Body of pancreas (tissue), 4 donors: Measurements from ENCODE around the gene HTR2B. TPM values are rescaled to one million over a fixed set of nuclear protein-coding genes. Genes with fewer than 3 reads are reported as not detected.

Experiments
- ATAC-seq: fragments of 150-250 bp; one replicate; pipeline ENCODE4 v1.9.1; 2016
- DNase-seq, 4 donors: peaks; one replicate each; pipeline ENCODE4 v3.0.0-alpha.2; 2019
- H3K27ac ChIP-seq, 4 donors: fragments of 200-600 bp; sonication (generic); 1 replicate in 3 of 4; 2 replicates in 1 of 4; pipeline versions ENCODE4 v1.5.1 to v1.6.1; 2016 to 2019; ENCODE audit warnings: mild to moderate bottlenecking in 1 of 4, mixed read lengths in 1 of 4, moderate library complexity in 1 of 4
- H3K27me3 ChIP-seq, 2 donors: fragments of 200-600 bp; sonication (generic); one replicate each; pipeline ENCODE4 v1.6.0; 2016; ENCODE audit warnings: mild to moderate bottlenecking in 1 of 2
- H3K36me3 ChIP-seq, 2 donors: fragments of 200-600 bp; sonication (generic); replicated peaks in 1 of 2; 2 replicates each; pipeline ENCODE4 v1.5.1; 2016; ENCODE audit warnings: low read depth in 2 of 2; ENCODE audit not compliant: insufficient read depth in 1 of 2
- H3K4me1 ChIP-seq: fragments of 200-600 bp; sonication (generic); one replicate; pipeline ENCODE4 v1.6.0; 2016
- H3K4me3 ChIP-seq, 2 donors: fragments of 200-600 bp; sonication (generic); 1 replicate in 1 of 2; 2 replicates in 1 of 2; pipeline ENCODE4 v1.5.1; 2016 to 2019
- H3K9me3 ChIP-seq, 3 donors: fragments of 200-600 bp; sonication (generic); 1 replicate in 2 of 3; 2 replicates in 1 of 3; pipeline ENCODE4 v1.5.1; 2016
- CTCF ChIP-seq, 7 experiments: fragments of 450-650 bp in 4 of 7; fragments of 200-600 bp in 3 of 7; sonication (generic) in 3 of 7; IDR thresholded peaks; one replicate each; pipeline ENCODE4 v1.5.1; 2016 to 2019; ENCODE audit warnings: antibody characterized with exemption in 7 of 7
- POLR2A ChIP-seq, 3 donors: fragments of 450-650 bp; IDR thresholded peaks; one replicate each; pipeline ENCODE4 v1.6.1; 2016; ENCODE audit warnings: antibody characterized with exemption in 3 of 3, mild to moderate bottlenecking in 2 of 3
- WGBS, 2 donors: methylation state at CpG; one replicate each; pipeline ENCODE4 v1.1.5; 2017; 5-methylcytosine and 5-hydroxymethylcytosine counted together
- intact Hi-C: fragments of 100-400 bp; cut with DNase I; formaldehyde crosslinking; loops from one replicate; pipeline ENCODE4 v1.15.1; 2023
- total RNA-seq, 2 donors: library from RNA; depleted of rRNA; stranded (reverse); fragments of >200 nt; gene quantifications; one replicate each; pipeline ENCODE4 v1.1.0, GENCODE V29; 2016

HTR2B gene
- total RNA-seq, 2 donors from 2014 or later = not detected

DNA sequence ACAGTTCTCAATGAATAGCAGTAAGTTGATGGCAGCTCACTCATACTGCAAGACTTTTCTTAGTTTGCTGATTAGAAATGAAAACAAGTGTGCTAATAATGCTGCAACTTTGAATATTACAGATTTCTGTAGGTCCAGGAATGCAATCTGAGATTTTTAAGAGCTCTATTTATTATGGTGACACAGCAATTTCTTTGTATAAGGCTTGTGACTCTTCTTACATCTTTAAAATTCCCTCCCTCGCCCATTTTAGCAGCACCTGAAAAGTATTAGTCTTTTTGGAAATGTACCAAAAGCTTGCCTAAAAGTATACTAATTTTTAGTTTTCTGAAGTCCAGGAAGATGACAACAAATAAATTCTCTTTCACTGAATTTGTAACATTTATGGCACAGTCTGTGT lies 4.4 kb upstream of the HTR2B start:
- intact Hi-C loops = no loop called here
- Histone ChIP-seq H3K9me3 (no peaks in the 10 kb centered on the region), H3K4me3 (no peak overlapping the region), H3K27ac (no peak overlapping the region), H3K27me3 (no peaks in the 10 kb centered on the region), H3K36me3 (no peaks in the 10 kb centered on the region), H3K4me1 (peaks cover 3% of the 10 kb centered on the region)
- ATAC-seq (no peak), DNase-seq (no peak)
- 97% methylated on average over 1 of the region's 1 CpG for WGBS, 2 donors
- TF ChIP-seq POLR2A (IDR thresholded peaks at IDR 0.05) = no peak

GRCh38 chr2:231128541-231128940 lies 3.7 kb upstream of the HTR2B start:
- Histone ChIP-seq H3K4me3 (no peak overlapping the region), H3K9me3 (no peaks in the 10 kb centered on the region), H3K27ac (no peak overlapping the region), H3K36me3 (no peaks in the 10 kb centered on the region), H3K4me1 (peaks cover 10% of the 10 kb centered on the region), H3K27me3 (no peaks in the 10 kb centered on the region)
- DNase-seq (no peak), ATAC-seq (no peak)
- no peak for TF ChIP-seq POLR2A (IDR thresholded peaks at IDR 0.05)
- intact Hi-C loops = no loop called here

DNA sequence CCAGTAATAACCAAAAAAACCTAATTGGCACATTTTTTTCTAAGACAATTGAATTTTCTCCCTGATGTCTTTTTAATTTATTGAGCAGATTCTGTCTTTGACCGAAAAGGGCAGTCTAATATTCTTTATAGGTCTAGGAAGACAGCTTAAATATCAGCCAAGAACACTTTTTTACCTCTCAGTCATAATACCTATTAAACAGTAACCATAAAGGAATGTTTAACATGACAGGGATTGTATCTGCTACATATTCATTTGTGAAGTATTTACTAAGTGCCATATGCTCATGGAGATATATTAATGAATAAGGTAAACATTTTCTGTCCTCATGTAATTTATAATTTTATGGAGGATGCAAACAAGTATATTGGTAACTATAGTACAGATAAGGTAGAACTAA lies 3.1 kb upstream of the HTR2B start:
- 86 to 94% methylated on average over 1 of the region's 1 CpG for WGBS, 2 donors
- Histone ChIP-seq H3K4me1 (peaks cover 15% of the 10 kb centered on the region), H3K36me3 (no peaks in the 10 kb centered on the region), H3K9me3 (no peaks in the 10 kb centered on the region), H3K27me3 (no peaks in the 10 kb centered on the region), H3K4me3 (no peak overlapping the region), H3K27ac (no peak overlapping the region)
- intact Hi-C loops = no loop called here
- no peak for TF ChIP-seq POLR2A (IDR thresholded peaks at IDR 0.05)
- TF ChIP-seq CTCF (IDR thresholded peaks at IDR 0.05) = no peak
- ATAC-seq = no peak
- no peak for DNase-seq

DNA sequence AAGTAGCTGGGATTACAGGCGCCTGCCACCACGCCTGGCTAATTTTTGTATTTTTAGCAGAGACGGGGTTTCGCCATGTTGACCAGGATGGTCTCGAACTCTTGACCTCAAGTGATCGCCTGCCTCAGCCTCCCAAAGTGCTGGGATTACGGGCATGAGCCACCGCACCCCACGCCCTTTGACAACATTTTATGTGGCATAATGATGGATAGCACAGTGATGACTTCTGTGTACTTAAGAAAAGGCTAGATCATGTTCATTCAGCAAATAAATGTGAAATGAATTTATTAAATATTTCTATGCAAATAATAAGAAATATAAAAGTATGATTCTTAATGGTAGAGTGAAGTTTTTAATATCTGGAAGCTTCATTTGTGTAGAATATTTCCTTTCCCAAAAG lies 2.6 kb upstream of the HTR2B start:
- WGBS, 2 donors = 95 to 97% methylated on average over 9 of the region's 9 CpGs
- H3K4me1 ChIP-seq = peaks cover 15% of the 10 kb centered on the region
- intact Hi-C loops = no loop called here

DNA sequence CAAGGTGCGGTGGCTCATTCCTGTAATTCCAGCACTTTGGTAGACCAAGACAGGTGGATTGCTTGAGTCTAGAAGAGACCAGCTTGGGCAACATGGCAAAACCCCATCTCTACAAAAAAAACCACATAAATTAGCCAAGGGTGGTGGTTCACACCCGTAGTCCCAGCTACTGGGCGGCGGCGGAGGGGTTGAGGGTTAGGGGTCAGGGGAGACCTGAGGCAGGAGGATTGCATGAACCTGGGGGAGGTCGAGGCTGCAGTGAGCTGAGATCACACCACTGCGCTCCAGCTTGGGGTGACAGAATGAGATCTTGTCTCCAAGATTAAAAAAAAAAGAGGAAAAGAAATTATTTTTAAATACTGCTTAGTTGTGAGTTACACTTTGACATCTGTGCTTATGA lies 1.3 kb upstream of the HTR2B start:
- ATAC-seq (no peak), DNase-seq (no peak)
- 91 to 94% methylated on average over 7 of the region's 7 CpGs for WGBS, 2 donors
- no peak overlapping the region for H3K4me3 ChIP-seq
- no peaks in the 10 kb centered on the region for H3K36me3 ChIP-seq
- H3K27ac ChIP-seq = no peak overlapping the region
- H3K9me3 ChIP-seq = no peaks in the 10 kb centered on the region
- H3K27me3 ChIP-seq = no peaks in the 10 kb centered on the region
- peaks cover 15% of the 10 kb centered on the region for H3K4me1 ChIP-seq
- intact Hi-C loops = no loop called here
- no peak for TF ChIP-seq POLR2A (IDR thresholded peaks at IDR 0.05)
- TF ChIP-seq CTCF (IDR thresholded peaks at IDR 0.05) = no peak

More for the DNA sequence above, 2.6 kb upstream of the HTR2B start:
- no peak for TF ChIP-seq CTCF (IDR thresholded peaks at IDR 0.05)
- TF ChIP-seq POLR2A (IDR thresholded peaks at IDR 0.05) = no peak
- DNase-seq (no peak), ATAC-seq (no peak)
- H3K36me3 ChIP-seq = no peaks in the 10 kb centered on the region
- no peaks in the 10 kb centered on the region for H3K27me3 ChIP-seq
- no peak overlapping the region for H3K27ac ChIP-seq
- no peak overlapping the region for H3K4me3 ChIP-seq
- H3K9me3 ChIP-seq = no peaks in the 10 kb centered on the region

DNA sequence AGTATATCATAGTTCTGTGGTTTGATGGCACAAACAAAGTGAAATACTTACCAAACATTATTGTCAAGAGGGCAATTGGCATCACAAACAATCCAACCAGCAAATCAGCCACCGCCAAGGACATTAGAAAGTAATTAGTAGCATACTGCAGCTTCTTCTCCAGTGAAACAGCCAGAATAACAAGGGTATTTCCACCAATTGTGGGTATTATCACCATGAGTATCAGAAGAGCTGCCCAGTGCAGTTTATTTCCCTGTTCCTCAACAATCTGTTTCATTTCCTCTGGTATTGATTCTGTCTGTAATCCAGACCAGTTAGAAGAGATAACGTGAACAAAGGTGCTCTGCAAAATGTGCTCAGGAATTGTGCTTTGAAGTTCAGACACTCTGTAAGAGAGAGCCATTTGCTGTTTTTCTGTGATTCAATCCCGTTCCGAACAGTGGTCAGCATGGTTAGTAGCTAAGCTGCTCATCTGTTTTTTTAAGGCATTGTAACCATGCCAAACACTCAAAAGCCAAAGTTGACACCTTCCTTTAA lies 1.4 kb downstream of the HTR2B start:
- Histone ChIP-seq H3K4me1 (peaks cover 15% of the 10 kb centered on the region), H3K27me3 (no peaks in the 10 kb centered on the region), H3K9me3 (no peaks in the 10 kb centered on the region), H3K27ac (peak overlapping the region in 1 of 4 donors; percentile 22), H3K36me3 (no peaks in the 10 kb centered on the region), H3K4me3 (no peak overlapping the region)
- no peak for TF ChIP-seq POLR2A (IDR thresholded peaks at IDR 0.05)
- TF ChIP-seq CTCF (IDR thresholded peaks at IDR 0.05) = no peak
- ATAC-seq (peak; percentile 35), DNase-seq (no peak)
- intact Hi-C loops = no loop called here
- WGBS, 2 donors = 19 to 23% methylated on average over 4 of the region's 4 CpGs
